GM21786 (cell line): Measurements from ENCODE around the gene ZNF227.
"Not testable (repeated sequence)": the region's sequence is repeated elsewhere in the genome, so short reads cannot be mapped to it uniquely, and the experiment has no call there.

Experiments
- ATAC-seq: cut with Tn5 transposase; IDR thresholded peaks from one replicate; pipeline ENCODE4 v1.9.1; 2021; ENCODE audit not compliant: unreplicated experiment

ZNF227 gene

GRCh38 chr19:44236384-44236783 lies 24.1 kb downstream of the ZNF227 start:
- no peak for ATAC-seq

DNA sequence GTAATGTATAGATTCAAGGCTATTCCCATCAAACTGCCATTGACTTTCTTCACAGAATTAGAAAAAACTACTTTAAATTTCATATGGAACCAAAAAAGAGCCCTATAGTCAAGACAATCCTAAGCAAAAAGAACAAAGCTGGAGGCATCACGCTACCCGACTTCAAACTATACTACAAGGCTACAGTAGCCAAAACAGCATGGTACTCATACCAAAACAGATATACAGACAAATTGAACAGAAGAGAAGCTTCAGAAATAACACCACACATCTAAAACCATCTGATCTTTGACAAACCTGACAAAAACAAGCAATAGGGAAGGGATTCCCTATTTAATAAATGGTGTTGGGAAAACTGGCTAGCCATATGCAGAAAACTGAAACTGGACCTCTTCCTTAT lies 40.0 kb downstream of the ZNF227 start:
- not testable (repeated sequence) for ATAC-seq

GRCh38 chr19:44253392-44253791 lies 41.1 kb downstream of the ZNF227 start:
- ATAC-seq, result not testable (repeated sequence)

DNA sequence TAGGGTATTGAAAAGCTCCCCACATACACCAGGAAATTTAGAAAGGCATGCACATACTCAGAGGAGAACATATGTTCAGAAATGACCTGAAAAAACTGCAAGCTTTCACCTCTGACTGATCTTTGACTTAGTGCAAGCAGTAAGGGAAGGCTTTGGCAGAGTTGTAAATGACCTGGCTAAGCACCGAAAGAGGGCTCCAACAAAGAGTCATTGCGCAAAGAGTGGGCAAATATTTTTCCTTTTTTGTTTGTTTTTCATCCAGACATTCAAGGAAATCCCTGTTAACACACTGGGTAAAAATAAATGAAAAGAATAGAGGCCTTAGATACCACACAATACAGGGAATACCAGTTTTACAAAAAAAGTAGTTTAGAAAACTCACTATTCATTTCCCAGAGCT lies 42.2 kb downstream of the ZNF227 start:
- no peak for ATAC-seq

- no peak for ATAC-seq
Measured at GRCh38 chr19:44255705-44256411, 43.5 kb downstream of the ZNF227 start.

GRCh38 chr19:44258136-44258535 lies 45.8 kb downstream of the ZNF227 start:
- no peak for ATAC-seq

DNA sequence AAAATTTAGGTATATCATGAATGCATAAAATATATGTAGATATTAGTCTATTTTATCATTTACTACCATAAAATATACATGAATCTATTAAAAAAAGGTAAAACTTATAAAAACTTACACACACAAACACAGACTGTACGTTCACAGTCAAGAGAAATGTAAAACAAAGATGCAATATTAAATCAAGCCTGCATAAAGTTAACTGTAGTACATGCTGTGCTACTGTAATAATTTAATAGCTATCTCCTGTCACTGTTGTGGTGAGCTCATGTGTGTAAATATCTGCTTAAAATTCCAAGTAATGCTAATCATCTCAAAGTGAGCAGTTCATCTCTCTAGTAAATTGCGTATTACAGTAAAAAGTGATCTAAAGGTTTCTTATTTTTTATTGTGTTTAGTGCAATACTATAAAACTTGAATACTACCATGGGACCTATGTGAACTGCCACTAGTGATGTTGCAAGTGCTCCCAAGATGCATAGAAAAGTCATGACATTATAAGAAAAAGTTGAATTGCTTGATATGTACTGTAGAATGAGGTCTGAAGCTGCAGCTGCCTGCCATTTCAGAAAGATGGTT lies 46.6 kb downstream of the ZNF227 start:
- ATAC-seq, result no peak

DNA sequence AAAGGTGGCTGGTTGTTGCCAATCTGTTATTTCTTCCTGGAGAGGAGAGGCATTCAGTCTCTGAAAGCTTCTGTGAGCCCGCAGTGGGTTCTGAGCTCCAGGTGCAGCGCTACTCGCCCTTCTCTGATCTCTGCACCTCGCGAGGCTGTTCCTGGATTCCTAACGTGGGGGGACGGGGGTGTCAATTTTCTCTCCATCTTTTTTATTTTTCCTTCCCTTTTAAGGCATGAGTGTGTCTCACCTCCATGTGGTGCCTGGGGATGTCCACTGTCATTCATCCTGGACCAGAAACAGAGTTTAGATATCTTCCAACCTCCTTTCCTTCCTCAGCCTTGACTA lies 48.0 kb downstream of the ZNF227 start:
- ATAC-seq, result no peak

DNA sequence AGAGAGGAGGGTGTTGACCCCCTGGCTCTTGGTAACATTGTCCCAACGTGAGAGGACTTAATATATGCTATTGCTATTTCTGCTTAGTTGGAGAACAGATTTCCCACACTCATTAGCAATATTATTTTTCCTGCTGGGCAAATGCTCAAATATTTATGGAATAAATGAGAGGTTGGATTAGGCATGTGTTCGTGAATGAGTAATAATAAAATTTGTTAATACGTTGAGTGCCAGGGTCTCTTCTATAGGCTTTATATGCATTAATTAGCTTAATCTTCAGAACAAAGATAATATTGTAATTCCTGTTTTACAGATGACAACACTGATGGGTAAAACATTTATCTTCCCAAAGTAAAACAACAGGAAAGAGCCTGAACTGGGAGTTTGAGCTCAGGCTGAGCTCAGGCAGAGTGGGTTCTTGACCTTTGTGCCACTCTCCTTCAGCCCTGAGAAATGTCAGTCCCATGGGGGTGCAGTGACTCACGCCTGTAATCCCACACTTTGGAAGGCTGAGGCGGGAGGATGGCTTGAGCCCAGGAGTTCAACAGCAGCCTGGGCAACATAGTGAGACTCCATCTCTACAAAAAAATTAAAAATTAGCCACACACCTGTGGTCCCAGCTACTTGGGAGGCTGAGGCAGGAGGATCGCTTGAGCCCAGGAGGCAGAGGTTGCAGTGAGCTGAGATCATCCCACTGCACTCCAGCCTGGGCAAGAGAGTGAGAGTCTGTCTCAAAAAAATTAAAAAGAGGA lies 48.5 kb downstream of the ZNF227 start:
- ATAC-seq, result no peak

GRCh38 chr19:44277331-44277730 lies 65.0 kb downstream of the ZNF227 start:
- no peak for ATAC-seq

DNA sequence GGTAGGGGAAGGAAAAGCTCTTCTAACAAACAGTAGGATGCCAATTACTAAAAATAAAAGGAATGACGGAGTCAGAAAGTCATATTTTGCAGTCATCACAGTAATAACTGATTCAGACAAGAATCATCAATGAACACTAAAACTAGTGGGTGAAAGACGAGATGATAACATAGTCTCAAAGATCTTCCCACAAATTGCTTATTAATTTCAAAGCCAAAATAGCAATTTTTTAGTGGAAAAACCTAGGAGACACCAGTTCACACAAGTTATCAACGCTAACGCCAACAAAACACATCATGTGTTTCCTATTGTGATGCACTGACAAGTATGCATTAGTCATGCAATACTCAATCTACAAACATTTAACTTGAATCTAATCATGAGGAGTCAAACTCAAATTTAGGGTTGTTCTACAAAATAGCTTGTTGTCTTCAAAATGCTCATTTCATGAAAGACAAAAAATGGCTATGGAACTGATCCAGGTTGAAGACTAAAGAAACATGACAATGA lies 65.9 kb downstream of the ZNF227 start:
- ATAC-seq, result no peak

- ATAC-seq, result no peak
Measured at GRCh38 chr19:44280916-44281315, 68.6 kb downstream of the ZNF227 start.

GRCh38 chr19:44282846-44283245 lies 70.5 kb downstream of the ZNF227 start:
- ATAC-seq, result no peak

- ATAC-seq, result no peak
Measured at GRCh38 chr19:44284968-44285367, 72.6 kb downstream of the ZNF227 start.
